HG03097 (cell line): ENCODE measurements around the gene ATP6AP1.

ENCODE experiments used
- ATAC-seq: cut with Tn5 transposase; IDR thresholded peaks from one replicate; pipeline ENCODE4 v1.9.1; 2021; ENCODE audit not compliant: unreplicated experiment, low FRiP score

The ATP6AP1 gene

GRCh38 chrX:154468217-154468616 is 39.7 kb downstream of the ATP6AP1 start:
- ATAC-seq = no peak

GRCh38 chrX:154469114-154469513 is 40.6 kb downstream of the ATP6AP1 start:
- no peak for ATAC-seq

- no peak for ATAC-seq
These were observed 41.4 kb downstream of the ATP6AP1 start for GRCh38 chrX:154469880-154470279.

GRCh38 chrX:154470434-154470833 is 42.0 kb downstream of the ATP6AP1 start:
- no peak for ATAC-seq

- no peak for ATAC-seq
These were observed 42.6 kb downstream of the ATP6AP1 start for GRCh38 chrX:154470914-154471568.

GRCh38 chrX:154471839-154472684 is 43.6 kb downstream of the ATP6AP1 start:
- ATAC-seq = no peak

- no peak for ATAC-seq
These were observed 44.5 kb downstream of the ATP6AP1 start for GRCh38 chrX:154472685-154473632.

GRCh38 chrX:154473683-154474082 is 45.2 kb downstream of the ATP6AP1 start:
- ATAC-seq = no peak

GRCh38 chrX:154476821-154477220 is 48.3 kb downstream of the ATP6AP1 start:
- ATAC-seq = no peak

- ATAC-seq = no peak
These were observed 49.5 kb downstream of the ATP6AP1 start for GRCh38 chrX:154477891-154478477.

GRCh38 chrX:154478728-154479622 is 50.5 kb downstream of the ATP6AP1 start, which contains the start of gene LAGE3:
Gene LAGE3, minus strand, starts transcription at chrX:154479281. Its CDS starts 366 bp downstream, at chrX:154478915.
- ATAC-seq = peak; percentile 72

- ATAC-seq = no peak
These were observed 52.7 kb downstream of the ATP6AP1 start for GRCh38 chrX:154481195-154481594.

- no peak for ATAC-seq
These were observed 53.6 kb downstream of the ATP6AP1 start for GRCh38 chrX:154481911-154482601.

- no peak for ATAC-seq
These were observed 54.3 kb downstream of the ATP6AP1 start for GRCh38 chrX:154482786-154483185.

- no peak for ATAC-seq
These were observed 54.8 kb downstream of the ATP6AP1 start for GRCh38 chrX:154483325-154483724.

GRCh38 chrX:154484255-154485149 is 56.0 kb downstream of the ATP6AP1 start:
- no peak for ATAC-seq

- no peak for ATAC-seq
These were observed 56.9 kb downstream of the ATP6AP1 start for GRCh38 chrX:154485150-154486051.
